ENCODE results near the gene MRPL24.

MRPL24 gene

GRCh38 chr1:156711011-156711817 is 29.7 kb downstream of the MRPL24 start:
- DNase-seq (ENCODE audit: low read depth in 2 of 3, low spot score in 1 of 3), result no peak

DNA sequence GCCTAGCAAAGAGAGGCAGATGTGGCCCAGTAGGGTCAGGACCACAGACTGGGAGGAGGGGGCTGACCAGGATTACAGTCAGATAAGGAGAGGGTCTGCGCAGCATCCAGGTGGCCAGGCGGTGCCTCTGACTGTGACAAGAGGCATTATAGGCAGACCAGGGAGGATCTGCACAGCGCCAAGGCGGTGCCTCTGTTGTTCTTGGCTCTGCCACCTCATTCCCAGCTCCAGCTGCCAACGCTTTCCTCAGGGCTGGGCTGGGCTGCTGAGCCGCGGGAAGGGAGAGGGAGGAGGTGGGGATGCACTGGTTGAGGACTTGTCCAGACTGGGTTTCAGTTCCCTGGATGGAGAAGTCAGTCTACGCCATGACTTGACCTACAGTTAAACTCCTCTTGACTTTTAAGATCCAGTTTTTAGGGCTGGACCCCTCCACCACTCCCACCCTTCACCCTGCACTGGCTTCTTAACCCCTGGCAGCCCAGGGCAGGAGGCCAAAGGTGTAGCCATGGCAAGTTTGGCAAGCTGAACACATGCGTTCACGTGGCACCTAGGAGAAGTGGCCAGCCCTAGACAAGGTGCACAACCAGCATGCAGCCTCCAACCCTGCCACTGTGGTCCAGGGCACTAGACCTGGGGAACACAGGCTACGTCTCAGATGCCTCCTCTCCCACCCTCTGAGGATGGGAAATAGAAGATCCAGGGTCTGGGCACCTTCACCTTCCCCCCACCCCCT is 31.0 kb downstream of the MRPL24 start:
- no peak for DNase-seq (ENCODE audit: low read depth in 2 of 3, low spot score in 1 of 3)

- DNase-seq (ENCODE audit: low read depth in 2 of 3, low spot score in 1 of 3), result no peak
Measured at GRCh38 chr1:156709031-156709430, 31.9 kb downstream of the MRPL24 start.

DNA sequence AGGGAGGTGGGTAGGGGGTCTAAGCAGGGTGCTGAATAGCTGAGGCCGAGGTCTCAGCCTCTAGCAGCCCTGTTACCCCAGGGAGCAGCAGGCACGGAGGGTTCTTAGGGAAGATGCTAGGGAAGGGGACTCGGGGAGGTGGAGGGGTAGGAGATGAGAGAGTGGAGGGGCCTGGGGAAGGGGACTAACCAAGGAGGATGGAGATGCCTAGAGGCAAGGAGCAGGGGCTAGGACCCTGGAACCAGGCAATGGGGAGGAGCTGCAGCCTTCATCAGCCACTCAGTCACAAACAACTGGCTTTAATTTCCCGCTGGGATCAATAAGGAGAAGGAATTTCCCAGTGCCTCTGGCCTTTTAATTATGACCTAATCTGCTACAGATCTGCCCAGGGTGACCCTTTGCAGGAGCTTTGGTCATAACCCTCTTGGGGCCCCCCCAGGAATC is 32.6 kb downstream of the MRPL24 start:
- no peak for DNase-seq (ENCODE audit: low read depth in 2 of 3, low spot score in 1 of 3)

DNA sequence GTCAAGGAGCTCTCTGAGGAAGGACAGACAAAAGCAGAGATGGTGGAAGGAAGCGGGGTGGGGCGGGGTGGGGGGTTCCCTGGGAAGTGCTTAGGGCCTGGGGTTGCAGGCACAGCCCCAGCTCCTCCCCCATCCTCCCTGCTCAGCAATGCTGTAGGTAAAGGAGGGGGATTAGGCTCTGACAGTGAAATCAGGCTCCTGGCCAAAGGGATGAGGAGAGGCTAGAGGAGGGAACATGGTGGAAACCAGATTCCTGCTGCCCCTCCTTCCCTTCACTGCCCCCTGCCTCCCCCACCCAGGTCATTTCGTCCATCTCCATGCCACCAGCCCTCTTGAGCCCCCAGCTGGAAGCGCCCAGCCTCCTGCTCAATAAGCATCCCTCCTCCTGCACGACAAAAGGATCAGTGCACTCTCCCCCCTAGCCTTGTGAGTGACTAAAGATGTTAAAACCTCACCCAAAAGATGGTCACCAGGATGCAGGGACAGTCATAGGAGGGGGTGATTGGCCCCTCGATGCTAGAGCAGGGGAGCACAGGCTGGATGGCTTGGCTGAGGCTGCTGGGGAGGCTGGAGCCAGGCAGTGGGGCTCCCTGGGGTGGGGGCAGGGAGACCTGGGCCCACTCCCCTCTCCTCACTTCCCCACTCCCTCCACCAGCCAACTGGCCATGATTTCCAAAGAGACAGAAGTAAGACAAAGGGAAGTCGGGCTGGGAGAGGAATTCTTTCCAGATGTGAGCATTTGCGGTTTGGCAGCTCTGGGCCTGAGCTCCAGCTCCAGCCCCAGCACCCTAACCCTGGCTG is 33.3 kb downstream of the MRPL24 start:
- DNase-seq (ENCODE audit: low read depth in 2 of 3, low spot score in 1 of 3), result no peak

DNA sequence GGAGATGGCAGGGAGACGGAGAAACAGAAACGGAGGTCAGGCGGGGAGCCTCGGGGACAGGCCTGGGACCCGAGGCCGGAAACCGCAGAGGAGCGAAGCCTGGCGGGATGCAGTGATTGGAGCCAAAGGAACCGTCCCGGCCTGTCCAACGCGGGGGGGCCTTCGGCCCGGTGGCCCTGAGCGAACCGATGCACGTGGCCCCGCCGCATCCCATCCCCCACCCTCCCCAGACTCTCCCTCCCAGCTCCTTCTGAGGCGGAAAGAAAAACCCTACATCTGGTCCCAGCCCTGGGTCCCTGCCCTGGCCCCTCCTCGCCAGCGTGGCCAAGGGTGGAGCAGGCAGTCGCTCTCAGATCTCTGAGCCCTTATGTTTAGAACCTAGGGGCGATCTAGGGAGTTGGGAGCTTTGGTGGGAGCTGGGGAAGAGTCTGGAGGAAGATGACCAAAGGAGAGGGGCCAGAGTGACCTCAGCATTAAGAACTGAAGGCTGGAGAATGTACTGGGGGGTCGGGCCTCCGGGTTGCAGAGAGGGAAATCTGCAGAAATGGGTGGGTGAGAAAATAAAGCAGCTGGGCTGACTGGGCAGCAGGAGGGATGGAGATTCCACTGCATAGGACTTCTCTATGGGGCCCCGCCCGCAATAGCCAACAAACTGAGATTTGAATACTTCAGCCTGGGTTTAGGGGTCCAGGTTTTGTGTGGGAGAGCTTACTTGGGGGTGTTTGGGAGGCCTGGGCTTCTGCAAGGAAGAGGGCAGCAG is 34.1 kb downstream of the MRPL24 start:
- DNase-seq (ENCODE audit: low read depth in 2 of 3, low spot score in 1 of 3), result no peak

- DNase-seq (ENCODE audit: low read depth in 2 of 3, low spot score in 1 of 3), result peak; percentile 52 to 76 (median 63)
Measured at GRCh38 chr1:156705918-156706656, 34.8 kb downstream of the MRPL24 start.

DNA sequence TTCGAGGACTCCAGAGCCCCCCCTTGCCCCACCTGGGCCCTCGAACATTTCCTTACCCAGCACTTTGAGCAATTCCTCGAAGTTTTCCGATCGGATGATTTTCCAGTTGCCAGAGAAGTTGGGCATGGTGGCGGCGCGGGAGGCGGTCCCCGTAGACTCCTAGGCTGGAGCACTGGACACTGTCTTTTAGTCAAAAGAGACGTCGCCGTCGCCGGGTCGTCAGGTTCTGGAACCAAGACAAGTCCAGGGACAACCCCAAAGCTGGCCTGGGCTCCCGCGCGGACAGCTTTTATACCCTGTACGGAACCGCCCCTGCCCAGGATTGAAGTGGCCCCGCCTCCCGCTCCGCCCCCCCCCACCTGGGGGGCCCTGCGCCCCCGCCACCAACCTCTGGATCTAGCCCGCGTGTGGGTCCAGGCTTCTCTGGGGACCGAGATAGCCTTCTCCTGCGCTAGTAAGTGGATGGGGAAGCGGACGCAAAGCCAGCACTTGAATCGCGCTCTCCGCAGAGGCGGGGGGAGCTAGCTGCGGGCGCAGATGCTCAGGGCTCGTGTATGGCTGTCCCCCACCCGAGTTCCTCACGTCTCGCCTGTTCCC is 35.5 kb downstream of the MRPL24 start, which contains the start of gene CRABP2:
Gene CRABP2 (minus strand): TSS at position 263 of the 597 bp plus-strand sequence. CDS start 137 bp downstream, at position 126.
- no peak for DNase-seq (ENCODE audit: low read depth in 2 of 3, low spot score in 1 of 3)

GRCh38 chr1:156704930-156705320 is 36.0 kb downstream of the MRPL24 start:
- no peak for DNase-seq (ENCODE audit: low read depth in 2 of 3, low spot score in 1 of 3)

GRCh38 chr1:156704166-156704711 is 36.6 kb downstream of the MRPL24 start:
- no peak for DNase-seq (ENCODE audit: low read depth in 2 of 3, low spot score in 1 of 3)

DNA sequence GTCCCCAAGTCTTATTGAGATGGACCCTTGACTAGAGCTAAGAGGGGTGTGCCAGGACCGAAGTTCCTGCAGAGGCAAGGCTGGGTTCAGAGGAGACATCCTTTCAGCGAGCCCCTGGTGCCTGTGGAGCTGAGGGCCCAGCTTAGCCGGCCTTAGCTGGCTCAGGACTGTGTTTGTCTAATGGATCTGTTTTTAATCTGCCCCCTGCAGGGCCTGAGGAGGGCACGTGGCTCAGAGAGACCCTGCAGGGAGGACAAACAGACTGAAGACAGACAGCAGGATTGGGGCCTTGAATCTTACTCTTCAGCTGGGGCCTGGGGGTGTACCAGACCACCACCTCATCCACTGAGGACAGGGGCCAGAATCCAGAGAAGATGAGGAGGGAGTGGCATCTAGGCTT is 37.1 kb downstream of the MRPL24 start:
- DNase-seq (ENCODE audit: low read depth in 2 of 3, low spot score in 1 of 3), result no peak

DNA sequence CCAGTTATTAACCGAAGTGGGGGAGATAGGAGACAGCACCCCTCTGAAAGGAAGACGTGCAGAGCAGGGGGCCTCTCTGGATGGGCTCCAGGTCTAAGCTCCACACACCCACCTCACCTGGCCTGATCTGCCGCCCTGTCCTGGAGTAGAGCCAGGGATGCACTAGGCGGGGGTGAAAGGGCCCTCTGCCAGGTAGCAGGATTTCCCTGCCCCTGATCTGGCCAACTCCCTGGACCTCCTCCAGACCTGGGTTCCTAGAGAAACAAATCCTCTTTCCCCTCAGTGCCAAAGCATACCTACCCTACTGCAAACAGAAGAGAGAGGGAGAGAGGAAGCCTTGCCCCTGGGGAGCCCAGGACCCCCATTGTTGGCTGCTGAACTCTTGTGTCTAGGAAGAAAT is 37.6 kb downstream of the MRPL24 start:
- no peak for DNase-seq (ENCODE audit: low read depth in 2 of 3, low spot score in 1 of 3)

DNA sequence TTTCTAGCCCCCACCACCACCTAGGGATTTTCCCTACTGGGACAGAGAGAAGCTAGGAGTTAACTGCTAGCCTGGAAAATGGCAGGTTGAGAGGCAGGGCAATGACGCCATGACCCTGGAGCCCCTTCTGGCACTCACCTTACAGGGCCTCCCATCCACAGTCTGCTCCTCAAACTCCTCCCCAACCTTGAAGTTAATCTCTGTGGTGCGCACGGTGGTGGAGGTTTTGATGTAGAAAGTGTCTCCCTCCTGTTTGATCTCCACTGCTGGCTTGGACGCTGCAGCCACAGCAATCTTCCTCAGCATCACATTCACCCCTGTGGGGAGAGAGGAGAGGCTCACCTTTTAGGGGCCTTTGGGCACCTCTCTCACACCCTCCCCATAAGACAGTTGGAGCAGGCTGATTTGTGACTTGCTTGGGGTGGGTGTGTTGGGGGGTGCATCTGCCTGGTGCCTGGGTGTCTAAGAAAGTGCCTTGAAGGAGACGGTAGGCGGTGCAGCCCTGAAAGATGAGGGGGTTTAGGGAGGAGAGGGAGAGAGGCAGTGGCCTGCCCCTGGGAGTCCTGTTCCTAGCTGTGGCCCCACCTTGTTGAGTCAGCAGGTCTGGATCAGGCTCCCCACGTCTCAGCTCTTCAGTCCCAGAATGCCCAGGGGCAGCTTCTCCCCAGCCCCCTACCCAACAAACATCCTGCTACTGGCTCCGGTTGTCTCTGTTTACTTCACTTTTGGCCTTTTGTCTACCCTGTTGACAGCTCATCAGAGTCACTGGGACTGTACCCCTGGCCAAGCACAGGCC is 40.0 kb downstream of the MRPL24 start:
- no peak for DNase-seq (ENCODE audit: low read depth in 2 of 3, low spot score in 1 of 3)

GRCh38 chr1:156698995-156699394 is 41.9 kb downstream of the MRPL24 start:
- DNase-seq (ENCODE audit: low read depth in 2 of 3, low spot score in 1 of 3), result no peak

GRCh38 chr1:156697481-156697880 is 43.4 kb downstream of the MRPL24 start:
- no peak for DNase-seq (ENCODE audit: low read depth in 2 of 3, low spot score in 1 of 3)

- no peak for DNase-seq (ENCODE audit: low read depth in 2 of 3, low spot score in 1 of 3)
Measured at GRCh38 chr1:156696755-156697154, 44.1 kb downstream of the MRPL24 start.

GRCh38 chr1:156694690-156694962 is 46.3 kb downstream of the MRPL24 start:
- DNase-seq (ENCODE audit: low read depth in 2 of 3, low spot score in 1 of 3), result no peak

- DNase-seq (ENCODE audit: low read depth in 2 of 3, low spot score in 1 of 3), result no peak
Measured at GRCh38 chr1:156693848-156694689, 46.8 kb downstream of the MRPL24 start.
